ENCODE measurements around the gene NSMCE3.

NSMCE3 gene

GRCh38 chr15:29270976-29271375 is 1.4 kb upstream of the NSMCE3 start:
- no peak for TF ChIP-seq CTCF (IDR thresholded peaks at IDR 0.05)
- Histone ChIP-seq H3K27ac (peak overlapping the region in 1 of 2 donors; percentile 88), H3K4me3 (peak overlapping the region; percentile 83)
- DNase-seq (ENCODE audit: low spot score): no peak

- no peak for DNase-seq (ENCODE audit: low spot score)
- no peak for TF ChIP-seq CTCF (IDR thresholded peaks at IDR 0.05)
- H3K27ac ChIP-seq: peak overlapping the region; percentile 88 to 89
- H3K4me3 ChIP-seq: peak overlapping the region; percentile 83
These were observed 740 bp upstream of the NSMCE3 start for GRCh38 chr15:29270169-29270955.

GRCh38 chr15:29268706-29269484 is 727 bp downstream of the NSMCE3 start:
- Histone ChIP-seq H3K4me3 (peak overlapping the region; percentile 83), H3K27ac (peak overlapping the region; percentile 88 to 89)
- no peak for TF ChIP-seq CTCF (IDR thresholded peaks at IDR 0.05)
- DNase-seq (ENCODE audit: low spot score): no peak

- Histone ChIP-seq H3K27ac (no peak overlapping the region), H3K4me3 (no peak overlapping the region)
- DNase-seq (ENCODE audit: low spot score): no peak
- TF ChIP-seq CTCF (IDR thresholded peaks at IDR 0.05): no peak
These were observed 3.5 kb downstream of the NSMCE3 start for GRCh38 chr15:29266052-29266582.

- TF ChIP-seq CTCF (IDR thresholded peaks at IDR 0.05): no peak
- H3K4me3 ChIP-seq: no peak overlapping the region
- no peak overlapping the region for H3K27ac ChIP-seq
- DNase-seq (ENCODE audit: low spot score): no peak
These were observed 6.3 kb downstream of the NSMCE3 start for GRCh38 chr15:29263289-29263688.

GRCh38 chr15:29262738-29263137 is 6.9 kb downstream of the NSMCE3 start:
- DNase-seq (ENCODE audit: low spot score): no peak
- TF ChIP-seq CTCF (IDR thresholded peaks at IDR 0.05): no peak
- no peak overlapping the region for H3K27ac ChIP-seq

More at GRCh38 chr15:29262738-29263137, 6.9 kb downstream of the NSMCE3 start:
- no peak overlapping the region for H3K4me3 ChIP-seq
